ENCODE measurements around the gene ZNF101. TPM values are rescaled to one million over a fixed set of nuclear protein-coding genes. Genes with fewer than 3 reads are reported as not detected.
"Not testable (repeated sequence)": the region's sequence is repeated elsewhere in the genome, so short reads cannot be mapped to it uniquely, and the experiment has no call there.

Gene ZNF101
- total RNA-seq, 4 donors from 2014 or later = 3.0 to 9.1 (median 6.3) TPM

GRCh38 chr19:19677579-19677978 lies 8.9 kb downstream of the ZNF101 start:
- DNase-seq (ENCODE audit: low spot score) (no peak), ATAC-seq (ENCODE audit: low FRiP score) (no peak)
- no peak for TF ChIP-seq CTCF (IDR thresholded peaks at IDR 0.05)

GRCh38 chr19:19679176-19680073 lies 10.8 kb downstream of the ZNF101 start:
- DNase-seq (ENCODE audit: low spot score) = no peak
- no peak for ATAC-seq (ENCODE audit: low FRiP score)
- no peak for TF ChIP-seq CTCF (IDR thresholded peaks at IDR 0.05)

- not testable (repeated sequence) for DNase-seq (ENCODE audit: low spot score); ATAC-seq (ENCODE audit: low FRiP score)
These were observed 17.5 kb downstream of the ZNF101 start for GRCh38 chr19:19686119-19686518.

- DNase-seq (ENCODE audit: low spot score) (no peak), ATAC-seq (ENCODE audit: low FRiP score) (no peak)
- no peak for TF ChIP-seq CTCF (IDR thresholded peaks at IDR 0.05)
These were observed 17.9 kb downstream of the ZNF101 start for GRCh38 chr19:19686580-19686979.

GRCh38 chr19:19687090-19687489 lies 18.5 kb downstream of the ZNF101 start:
- no peak for DNase-seq (ENCODE audit: low spot score)
- ATAC-seq (ENCODE audit: low FRiP score) = no peak
- no peak for TF ChIP-seq CTCF (IDR thresholded peaks at IDR 0.05)

- not testable (repeated sequence) for DNase-seq (ENCODE audit: low spot score); ATAC-seq (ENCODE audit: low FRiP score)
These were observed 20.4 kb downstream of the ZNF101 start for GRCh38 chr19:19689023-19689422.

GRCh38 chr19:19691683-19692082 lies 23.0 kb downstream of the ZNF101 start:
- TF ChIP-seq CTCF (IDR thresholded peaks at IDR 0.05) = no peak
- no peak for DNase-seq (ENCODE audit: low spot score)
- ATAC-seq (ENCODE audit: low FRiP score) = no peak

- TF ChIP-seq CTCF (IDR thresholded peaks at IDR 0.05) = no peak
- ATAC-seq (ENCODE audit: low FRiP score) (no peak), DNase-seq (ENCODE audit: low spot score) (no peak)
These were observed 27.7 kb downstream of the ZNF101 start for GRCh38 chr19:19696386-19696785.

Measured in omental fat pad (tissue), 4 donors.